Loucy (cell line): ENCODE measurements around the gene ISCA1.

ENCODE experiments used
- H2AFZ ChIP-seq: fragments of 200-600 bp; sonication (generic); 2 replicates; pipeline ENCODE4 v1.6.0; 2016; ENCODE audit warnings: antibody characterized with exemption, mild to moderate bottlenecking, low read length, moderate library complexity
- H3F3A ChIP-seq: fragments of 200-600 bp; 2 replicates; pipeline ENCODE4 v1.6.0; 2016; ENCODE audit warnings: antibody characterized with exemption, low read depth, mild to moderate bottlenecking
- H3K27me3 ChIP-seq: fragments of 200-600 bp; sonication (generic); 2 replicates; pipeline ENCODE4 v1.6.1; 2014; ENCODE audit warnings: low read length, mild to moderate bottlenecking; ENCODE audit not compliant: insufficient read depth, poor library complexity, severe bottlenecking
- H3K36me3 ChIP-seq: fragments of 200-600 bp; sonication (generic); 2 replicates; pipeline ENCODE4 v1.6.1; 2016; ENCODE audit warnings: low read length; ENCODE audit not compliant: insufficient read depth
- H3K4me1 ChIP-seq: fragments of 200-600 bp; sonication (generic); 2 replicates; pipeline ENCODE4 v1.5.1; 2014; ENCODE audit warnings: low read length, mild to moderate bottlenecking; ENCODE audit not compliant: insufficient read depth, poor library complexity, severe bottlenecking
- H3K4me2 ChIP-seq: fragments of 200-600 bp; sonication (generic); 2 replicates; pipeline ENCODE4 v1.6.0; 2014; ENCODE audit warnings: antibody characterized with exemption, low read length, low read depth, mild to moderate bottlenecking; ENCODE audit not compliant: poor library complexity, severe bottlenecking
- H3K4me3 ChIP-seq: fragments of 200-600 bp; sonication (generic); 2 replicates; pipeline ENCODE4 v1.5.1; 2014; ENCODE audit warnings: low read length, mild to moderate bottlenecking, mixed read lengths; ENCODE audit not compliant: poor library complexity, severe bottlenecking
- H3K79me2 ChIP-seq: fragments of 200-600 bp; sonication (generic); 2 replicates; pipeline ENCODE4 v1.6.1; 2014; ENCODE audit warnings: low read length; ENCODE audit not compliant: insufficient read depth
- H3K9ac ChIP-seq: fragments of 200-600 bp; sonication (generic); 2 replicates; pipeline ENCODE4 v1.6.0; 2014; ENCODE audit warnings: mild to moderate bottlenecking, low read depth, low read length, moderate library complexity; ENCODE audit not compliant: poor library complexity, severe bottlenecking
- H3K9me2 ChIP-seq: fragments of 200-600 bp; sonication (generic); replicated peaks from 2 replicates; pipeline ENCODE4 v1.6.1; 2016; ENCODE audit warnings: low read depth, low read length, mixed read lengths
- H3K9me3 ChIP-seq: fragments of 200-600 bp; sonication (generic); 2 replicates; pipeline ENCODE4 v1.6.1; 2014; ENCODE audit warnings: mild to moderate bottlenecking, antibody characterized with exemption, low read length, low read depth; ENCODE audit not compliant: insufficient read depth
- H4K20me1 ChIP-seq: fragments of 200-600 bp; sonication (generic); 2 replicates; pipeline ENCODE4 v1.6.0; 2014; ENCODE audit warnings: antibody characterized with exemption, low read length, mild to moderate bottlenecking; ENCODE audit not compliant: insufficient read depth, poor library complexity, severe bottlenecking
- CTCF ChIP-seq: fragments of 200-600 bp; sonication (generic); conservative IDR thresholded peaks from 2 replicates; pipeline ENCODE4 v1.5.1; 2014; ENCODE audit warnings: mild to moderate bottlenecking, antibody characterized with exemption, low read length
- EZH2phosphoT487 ChIP-seq: fragments of 200-600 bp; IDR thresholded peaks from 2 replicates; pipeline ENCODE4 v1.6.1; 2018; ENCODE audit warnings: antibody characterized with exemption, mild to moderate bottlenecking, moderate library complexity, borderline replicate concordance

ISCA1 gene

GRCh38 chr9:86279839-86280238 is 2.5 kb downstream of the ISCA1 start:
- no peaks in the 10 kb centered on the region for H3K36me3 ChIP-seq
- H3K9me2 ChIP-seq = no peaks in the 10 kb centered on the region
- peaks cover 31% of the 10 kb centered on the region for H3K4me1 ChIP-seq
- no peak overlapping the region for H2AFZ ChIP-seq
- peaks cover 28% of the 10 kb centered on the region for H4K20me1 ChIP-seq
- no peak for TF ChIP-seq CTCF
- no peak for TF ChIP-seq EZH2phosphoT487
- H3K9me3 ChIP-seq = no peaks in the 10 kb centered on the region
- H3F3A ChIP-seq = no peaks in the 10 kb centered on the region
- peaks cover 52% of the 10 kb centered on the region for H3K79me2 ChIP-seq
- H3K4me2 ChIP-seq = peak overlapping the region; percentile 96
- no peak overlapping the region for H3K9ac ChIP-seq
- peak overlapping the region; percentile 85 for H3K4me3 ChIP-seq
- H3K27me3 ChIP-seq = no peaks in the 10 kb centered on the region

GRCh38 chr9:86277072-86277471 is 5.3 kb downstream of the ISCA1 start:
- Histone ChIP-seq H3K4me2 (peak overlapping the region; percentile 39), H3K9me2 (no peaks in the 10 kb centered on the region), H3K79me2 (peaks cover 56% of the 10 kb centered on the region), H3K4me3 (no peak overlapping the region), H3F3A (no peaks in the 10 kb centered on the region), H3K9ac (no peak overlapping the region), H3K27me3 (no peaks in the 10 kb centered on the region), H3K9me3 (no peaks in the 10 kb centered on the region), H4K20me1 (peaks cover 28% of the 10 kb centered on the region), H3K36me3 (peaks cover 14% of the 10 kb centered on the region), H3K4me1 (peaks cover 27% of the 10 kb centered on the region), H2AFZ (no peak overlapping the region)
- TF ChIP-seq EZH2phosphoT487 = no peak
- TF ChIP-seq CTCF = no peak

- peaks cover 22% of the 10 kb centered on the region for H3K4me1 ChIP-seq
- H3K9ac ChIP-seq = no peak overlapping the region
- peaks cover 23% of the 10 kb centered on the region for H4K20me1 ChIP-seq
Observed at GRCh38 chr9:86275962-86276361, 6.4 kb downstream of the ISCA1 start.

More at GRCh38 chr9:86275962-86276361, 6.4 kb downstream of the ISCA1 start:
- H2AFZ ChIP-seq = no peak overlapping the region
- no peaks in the 10 kb centered on the region for H3K9me3 ChIP-seq
- peaks cover 48% of the 10 kb centered on the region for H3K79me2 ChIP-seq
- H3K36me3 ChIP-seq = peaks cover 25% of the 10 kb centered on the region
- no peak overlapping the region for H3K4me2 ChIP-seq
- TF ChIP-seq EZH2phosphoT487 (no peak), CTCF (peak; percentile 41)
- H3K4me3 ChIP-seq = no peak overlapping the region
- no peaks in the 10 kb centered on the region for H3K27me3 ChIP-seq
- no peaks in the 10 kb centered on the region for H3K9me2 ChIP-seq
- no peaks in the 10 kb centered on the region for H3F3A ChIP-seq
